Left lung (tissue), 10 donors: ENCODE measurements around the gene ANKRD65. TPM values are rescaled to one million over a fixed set of nuclear protein-coding genes. Genes with fewer than 3 reads are reported as not detected.
A peak's percentile ranks its signal among the peaks of the same experiment; 100 is the strongest.

Experiments used
- ATAC-seq: fragments of 200-7000 bp; cut with Tn5 transposase; one replicate; pipeline ENCODE4 v1.9.1; 2020; ENCODE audit warnings: moderate library complexity
- DNase-seq, 4 donors: peaks; one replicate each; pipeline ENCODE4 v3.0.0-alpha.2; 2013 to 2020
- H3K27ac ChIP-seq, 2 donors: fragments of 200-600 bp; sonication (generic) in 1 of 2; one replicate each; pipeline versions ENCODE4 v1.5.0 to v1.8.0; 2020 to 2021
- H3K27me3 ChIP-seq, 2 donors: fragments of 200-600 bp; sonication (generic) in 1 of 2; one replicate each; pipeline versions ENCODE4 v1.5.0 to v1.8.0; 2020 to 2021
- H3K36me3 ChIP-seq, 2 donors: fragments of 200-600 bp; sonication (generic) in 1 of 2; one replicate each; pipeline versions ENCODE4 v1.5.0 to v1.8.0; 2020 to 2021
- H3K4me1 ChIP-seq, 2 donors: fragments of 200-600 bp; one replicate each; pipeline ENCODE4 v1.8.0; 2021
- H3K4me3 ChIP-seq, 2 donors: fragments of 200-600 bp; sonication (generic) in 1 of 2; one replicate each; pipeline versions ENCODE4 v1.5.0 to v1.8.0; 2020 to 2021; ENCODE audit warnings: mild to moderate bottlenecking in 1 of 2
- H3K9me3 ChIP-seq, 2 donors: fragments of 200-600 bp; sonication (generic) in 1 of 2; one replicate each; pipeline versions ENCODE4 v1.5.0 to v1.8.0; 2020 to 2021
- intact Hi-C, 2 donors: fragments of 100-400 bp; cut with DNase I; formaldehyde crosslinking; loops; one replicate each; pipeline versions ENCODE4 v1.11.2 to v1.14.2; 2022
- polyA plus RNA-seq, 6 donors: library from polyadenylated mRNA; unstranded; fragments of 120-200 nt; gene quantifications; one replicate each; pipeline ENCODE4 v1.2.1, GENCODE V29; 2013; ENCODE audit not compliant: insufficient read length in 6 of 6
- total RNA-seq, 2 donors: library from RNA; stranded (reverse); fragmentation: NEBNext Ultra II Directional; extraction: Animal tissue kit (Norgen Biotek cat#: 25700); gene quantifications; one replicate each; pipeline ENCODE4 v1.2.1, GENCODE V29; 2021
- TF ChIP-seq, protein P1 (sequence below), 2 donors: fragments of 200-600 bp; sonication (generic) in 1 of 2; IDR thresholded peaks; one replicate each; pipeline versions ENCODE4 v1.5.0 to v1.8.0; 2021; ENCODE audit warnings: antibody characterized with exemption in 2 of 2
- donor health status: DM: no; HTN: yes; CAD: no.
- donor health status: DM: no; HTN: no; CAD: no.

ANKRD65 gene
- total and polyA plus RNA-seq, 8 donors: 18.4 to 41.6 (median 31.7) TPM

DNA sequence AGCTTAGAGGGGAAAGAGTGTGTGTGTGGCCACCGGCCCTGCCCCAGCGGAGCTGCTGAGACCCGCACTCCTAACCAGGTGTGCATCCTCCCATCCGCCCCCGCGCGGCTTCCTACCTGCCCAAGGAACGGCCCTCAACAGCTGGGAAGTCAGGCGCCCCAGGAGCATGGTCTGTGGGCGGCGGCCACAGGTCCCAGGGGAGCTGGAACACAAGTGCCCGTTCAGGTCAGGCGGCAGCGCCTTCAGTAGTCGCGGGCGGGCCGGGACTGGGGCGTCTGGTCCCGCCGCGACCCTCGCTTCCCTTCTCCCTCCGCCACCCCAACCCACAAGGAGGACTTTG lies 46.5 kb downstream of the ANKRD65 start:
- DNase-seq (no peak), ATAC-seq (peak; percentile 0)
- Histone ChIP-seq H3K4me3 (peak overlapping the region; percentile 80 to 96), H3K36me3 (peaks cover 0 to 14% of the 10 kb centered on the region in 2 donors), H3K27ac (peak overlapping the region; percentile 93 to 94), H3K27me3 (no peaks in the 10 kb centered on the region), H3K4me1 (peaks cover 18 to 46% of the 10 kb centered on the region in 2 donors), H3K9me3 (no peaks in the 10 kb centered on the region)
- TF ChIP-seq, protein P1, sequence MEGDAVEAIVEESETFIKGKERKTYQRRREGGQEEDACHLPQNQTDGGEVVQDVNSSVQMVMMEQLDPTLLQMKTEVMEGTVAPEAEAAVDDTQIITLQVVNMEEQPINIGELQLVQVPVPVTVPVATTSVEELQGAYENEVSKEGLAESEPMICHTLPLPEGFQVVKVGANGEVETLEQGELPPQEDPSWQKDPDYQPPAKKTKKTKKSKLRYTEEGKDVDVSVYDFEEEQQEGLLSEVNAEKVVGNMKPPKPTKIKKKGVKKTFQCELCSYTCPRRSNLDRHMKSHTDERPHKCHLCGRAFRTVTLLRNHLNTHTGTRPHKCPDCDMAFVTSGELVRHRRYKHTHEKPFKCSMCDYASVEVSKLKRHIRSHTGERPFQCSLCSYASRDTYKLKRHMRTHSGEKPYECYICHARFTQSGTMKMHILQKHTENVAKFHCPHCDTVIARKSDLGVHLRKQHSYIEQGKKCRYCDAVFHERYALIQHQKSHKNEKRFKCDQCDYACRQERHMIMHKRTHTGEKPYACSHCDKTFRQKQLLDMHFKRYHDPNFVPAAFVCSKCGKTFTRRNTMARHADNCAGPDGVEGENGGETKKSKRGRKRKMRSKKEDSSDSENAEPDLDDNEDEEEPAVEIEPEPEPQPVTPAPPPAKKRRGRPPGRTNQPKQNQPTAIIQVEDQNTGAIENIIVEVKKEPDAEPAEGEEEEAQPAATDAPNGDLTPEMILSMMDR (IDR thresholded peaks at IDR 0.05): no peak
- intact Hi-C loops: no loop called here

DNA sequence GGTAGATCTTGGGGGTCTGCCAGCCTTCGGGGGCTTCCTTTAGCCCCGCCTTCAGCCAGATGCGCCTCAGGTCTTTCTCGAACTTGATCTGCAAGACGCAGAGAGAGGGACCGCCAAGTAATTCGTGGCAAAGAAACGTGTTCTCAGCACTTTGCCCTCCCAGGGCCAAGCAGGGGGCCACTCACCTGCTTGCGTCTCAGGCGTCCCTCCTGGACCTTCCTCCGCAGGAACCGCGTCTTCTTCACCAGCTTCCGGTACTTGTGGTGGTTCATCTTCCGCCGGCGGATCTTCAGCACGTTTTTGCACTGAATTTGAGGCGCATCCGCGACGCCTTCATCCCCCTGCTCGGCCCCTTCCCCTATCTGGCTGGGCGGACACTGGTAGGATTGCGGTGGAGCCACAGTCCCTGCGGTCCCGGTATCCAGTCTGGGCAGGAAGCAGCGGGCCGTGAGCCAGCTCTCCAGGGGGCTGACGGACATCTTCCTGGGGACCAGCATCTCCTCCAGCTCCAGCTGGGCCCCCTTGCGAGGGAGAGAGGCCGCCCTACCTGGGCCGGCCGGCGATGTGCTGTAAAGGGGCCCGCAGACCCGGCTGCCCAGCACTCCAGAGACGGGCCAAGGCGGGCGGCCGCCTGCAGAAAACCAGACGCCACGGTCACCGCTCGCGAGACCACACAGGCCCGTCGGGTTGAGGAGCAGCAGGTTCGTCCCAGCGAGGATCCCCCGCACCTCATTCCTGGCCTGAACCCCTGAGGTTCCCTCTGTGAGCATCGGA lies 47.1 kb downstream of the ANKRD65 start:
- H3K9me3 ChIP-seq: no peaks in the 10 kb centered on the region
- ATAC-seq (no peak), DNase-seq (peak in 1 of 4 donors; percentile 76)
- H3K36me3 ChIP-seq: peaks cover 0 to 14% of the 10 kb centered on the region in 2 donors
- peak overlapping the region in 1 of 2 donors; percentile 93 for H3K27ac ChIP-seq
- TF ChIP-seq, protein P1 (IDR thresholded peaks at IDR 0.05): no peak
- peak overlapping the region; percentile 80 to 96 for H3K4me3 ChIP-seq
- peaks cover 18 to 46% of the 10 kb centered on the region in 2 donors for H3K4me1 ChIP-seq
- intact Hi-C loops: no loop called here
- no peaks in the 10 kb centered on the region for H3K27me3 ChIP-seq

DNA sequence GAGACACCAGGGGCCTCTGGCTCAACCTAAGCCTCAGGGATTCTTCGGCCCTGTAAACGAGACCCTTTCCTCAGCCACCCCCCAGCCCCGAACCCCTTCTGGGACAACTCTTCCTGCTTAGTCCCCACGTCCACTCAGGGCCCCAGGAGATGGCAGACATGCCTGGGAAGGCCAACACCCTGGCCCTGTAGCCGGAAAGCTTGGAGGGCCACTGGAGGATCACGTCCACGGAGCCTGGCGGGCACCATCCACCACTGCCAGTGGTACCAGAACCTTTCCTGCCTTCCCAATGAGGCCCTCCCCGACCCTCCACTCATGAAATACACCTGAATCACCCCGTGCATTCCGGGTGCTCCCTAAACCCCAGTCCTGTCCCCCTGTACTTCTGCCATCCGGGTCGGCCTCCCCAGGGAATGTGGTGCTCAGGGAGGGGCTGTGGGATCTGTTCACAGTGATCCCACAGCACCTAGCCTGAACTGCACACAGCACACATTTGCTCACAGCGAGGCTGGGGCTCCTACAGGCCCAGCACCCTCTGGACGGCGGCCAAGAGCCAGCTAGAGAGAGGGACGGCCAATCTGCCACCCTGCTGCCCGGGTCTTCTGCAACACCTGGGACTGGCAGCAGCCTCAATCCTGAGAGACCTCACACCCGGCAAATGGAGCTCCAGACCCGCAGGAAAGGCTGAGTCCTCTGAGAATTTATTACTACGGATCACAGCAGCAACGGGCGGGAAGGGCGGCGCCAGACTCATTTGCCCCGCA lies 47.8 kb downstream of the ANKRD65 start:
- intact Hi-C loops: no loop called here

DNA sequence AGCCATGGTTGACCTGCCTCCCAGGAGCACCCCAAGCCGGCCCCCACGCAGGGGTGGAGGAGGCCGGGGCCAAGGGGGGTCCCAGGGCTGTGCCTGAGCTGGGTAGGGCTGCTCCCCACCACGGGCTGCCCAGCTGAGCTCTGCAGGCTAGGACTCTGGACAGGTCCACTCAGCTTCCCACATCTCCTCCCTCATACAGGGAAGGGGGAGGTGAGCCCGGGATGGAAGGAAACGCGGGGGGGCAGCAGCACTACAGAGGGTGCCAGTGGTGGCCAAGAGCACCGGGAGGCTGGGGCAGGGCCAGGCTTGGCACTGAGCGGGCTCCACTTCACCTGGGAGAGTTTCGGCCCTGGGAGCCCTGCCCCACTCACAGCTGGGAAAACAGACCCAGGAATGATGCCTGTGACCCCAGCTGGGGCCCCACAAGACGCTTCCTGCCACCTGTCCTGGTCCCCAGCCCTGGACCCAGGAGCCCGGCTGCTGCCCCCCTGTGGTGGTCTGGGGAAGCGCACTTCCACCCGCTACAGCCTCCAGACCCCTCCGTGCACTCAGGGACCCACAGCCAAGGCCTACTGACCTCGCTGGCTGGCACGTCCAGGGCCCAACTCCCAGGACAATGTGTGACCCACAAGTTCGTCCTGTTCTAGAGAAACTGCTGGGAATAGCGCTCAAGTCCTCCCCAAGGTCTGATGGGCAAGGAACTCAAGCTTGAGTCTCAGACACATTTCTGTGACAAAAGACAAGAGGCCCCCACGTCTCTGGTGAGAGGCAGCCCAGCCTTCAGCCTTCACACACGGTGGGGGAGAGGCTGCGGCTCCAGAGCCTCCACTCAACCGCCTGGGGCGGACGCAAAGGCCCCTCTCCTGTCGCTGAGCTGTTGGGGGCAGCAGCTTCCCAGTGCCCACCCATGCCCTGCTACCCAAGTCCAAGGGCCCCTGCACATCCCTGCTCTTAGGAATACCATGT lies 49.0 kb downstream of the ANKRD65 start:
- TF ChIP-seq, protein P1 (IDR thresholded peaks at IDR 0.05): peak; percentile 91 to 93
- Histone ChIP-seq H3K9me3 (peaks cover 0 to 3% of the 10 kb centered on the region in 2 donors), H3K4me1 (peaks cover 18 to 46% of the 10 kb centered on the region in 2 donors), H3K36me3 (peaks cover 0 to 14% of the 10 kb centered on the region in 2 donors), H3K27me3 (no peaks in the 10 kb centered on the region), H3K27ac (no peak overlapping the region), H3K4me3 (no peak overlapping the region)
- DNase-seq: peak in 2 of 4 donors; percentile 68 to 94
- intact Hi-C loops: no loop called here
- peak; percentile 56 for ATAC-seq

More for the DNA sequence above, 47.8 kb downstream of the ANKRD65 start:
- DNase-seq: peak in 1 of 4 donors; percentile 71
- Histone ChIP-seq H3K4me3 (peak overlapping the region in 1 of 2 donors; percentile 80), H3K36me3 (peaks cover 0 to 14% of the 10 kb centered on the region in 2 donors), H3K9me3 (no peaks in the 10 kb centered on the region), H3K27me3 (no peaks in the 10 kb centered on the region), H3K27ac (no peak overlapping the region), H3K4me1 (peaks cover 18 to 46% of the 10 kb centered on the region in 2 donors)
- TF ChIP-seq, protein P1 (IDR thresholded peaks at IDR 0.05): no peak
- ATAC-seq: no peak
